Right ventricle myocardium inferior (tissue), 1 donor: ENCODE measurements around the gene H6PD. TPM values are rescaled to one million over a fixed set of nuclear protein-coding genes. Genes with fewer than 3 reads are reported as not detected.

Source experiments
- ATAC-seq: fragments of 200-7000 bp; cut with Tn5 transposase; one replicate; pipeline ENCODE4 v1.9.1; 2020; ENCODE audit warnings: mild to moderate bottlenecking, moderate library complexity
- DNase-seq: peaks from one replicate; pipeline ENCODE4 v3.0.0; 2021; ENCODE audit errors: missing footprints
- intact Hi-C: fragments of 100-400 bp; cut with DNase I; formaldehyde crosslinking; loops from one replicate; pipeline ENCODE4 v1.11.0; 2022
- total RNA-seq: library from RNA; stranded (reverse); fragmentation: NEBNext Ultra II Directional; extraction: Animal tissue kit (Norgen Biotek cat#: 25700); gene quantifications from one replicate; pipeline ENCODE4 v1.2.1, GENCODE V29; 2021
- donor health status: DM: no; HTN: yes; CAD: no; lungs with severe emphysema.

The H6PD gene
- total RNA-seq, 1 donor from 2014 or later = 18.7 TPM

- intact Hi-C loops = loop anchor here (2.0 to 5.0 kb wide), 2 partner anchors 189 to 223 kb away; no protein-coding TSS in a partner anchor
- DNase-seq = no peak
These were observed 33.4 kb downstream of the H6PD start for GRCh38 chr1:9267827-9268581.

GRCh38 chr1:9269078-9269501 is 34.5 kb downstream of the H6PD start:
- no peak for DNase-seq
- ATAC-seq = no peak
- intact Hi-C loops = loop anchor here (5.0 kb wide), 1 partner anchor 188 kb away; no protein-coding TSS in a partner anchor

More at GRCh38 chr1:9267827-9268581, 33.4 kb downstream of the H6PD start:
- no peak for ATAC-seq

- intact Hi-C loops = loop anchor here (5.0 kb wide), 1 partner anchor 188 kb away; no protein-coding TSS in a partner anchor
- peak; percentile 55 for ATAC-seq
- DNase-seq = no peak
These were observed 35.1 kb downstream of the H6PD start for GRCh38 chr1:9269721-9270120.

- peak; percentile 58 for ATAC-seq
- DNase-seq = no peak
- intact Hi-C loops = no loop called here
These were observed 35.8 kb downstream of the H6PD start for GRCh38 chr1:9270290-9270883.

GRCh38 chr1:9271283-9271682 is 36.7 kb downstream of the H6PD start:
- no peak for DNase-seq
- intact Hi-C loops = no loop called here
- ATAC-seq = no peak

GRCh38 chr1:9271861-9272595 is 37.5 kb downstream of the H6PD start:
- intact Hi-C loops = no loop called here
- ATAC-seq = no peak
- DNase-seq = no peak

GRCh38 chr1:9273177-9273576 is 38.6 kb downstream of the H6PD start:
- intact Hi-C loops = no loop called here
- ATAC-seq (no peak), DNase-seq (no peak)

GRCh38 chr1:9275161-9275560 is 40.6 kb downstream of the H6PD start:
- intact Hi-C loops = no loop called here
- ATAC-seq = no peak
- no peak for DNase-seq

GRCh38 chr1:9275567-9276034 is 41.0 kb downstream of the H6PD start:
- DNase-seq = no peak
- intact Hi-C loops = no loop called here
- no peak for ATAC-seq

GRCh38 chr1:9278116-9278515 is 43.5 kb downstream of the H6PD start:
- peak; percentile 68 for ATAC-seq
- intact Hi-C loops = no loop called here

GRCh38 chr1:9278585-9279153 is 44.1 kb downstream of the H6PD start:
- ATAC-seq (no peak), DNase-seq (no peak)
- intact Hi-C loops = no loop called here

More at GRCh38 chr1:9278116-9278515, 43.5 kb downstream of the H6PD start:
- DNase-seq = no peak

- no peak for DNase-seq
- no peak for ATAC-seq
These were observed 44.7 kb downstream of the H6PD start for GRCh38 chr1:9279172-9279840.

GRCh38 chr1:9280015-9280860 is 45.7 kb downstream of the H6PD start:
- intact Hi-C loops = no loop called here
- DNase-seq (no peak), ATAC-seq (peak; percentile 42)

More at GRCh38 chr1:9279172-9279840, 44.7 kb downstream of the H6PD start:
- intact Hi-C loops = no loop called here

- DNase-seq = no peak
These were observed 46.7 kb downstream of the H6PD start for GRCh38 chr1:9281071-9281827.

GRCh38 chr1:9281908-9282695 is 47.5 kb downstream of the H6PD start:
- no peak for DNase-seq
- ATAC-seq = no peak
- intact Hi-C loops = no loop called here

More at GRCh38 chr1:9281071-9281827, 46.7 kb downstream of the H6PD start:
- intact Hi-C loops = no loop called here
- no peak for ATAC-seq

- intact Hi-C loops = no loop called here
- no peak for DNase-seq
These were observed 48.1 kb downstream of the H6PD start for GRCh38 chr1:9282696-9282955.

More at GRCh38 chr1:9282696-9282955, 48.1 kb downstream of the H6PD start:
- ATAC-seq = no peak
